GM12892 (cell line): Measurements from ENCODE around the gene FAM3D.

Experiments
- POLR2A ChIP-seq: IDR thresholded peaks from 2 replicates; pipeline ENCODE4 v1.6.1; 2011; ENCODE audit warnings: low read depth, low read length, control low read depth
- POLR2AphosphoS5 ChIP-seq: IDR thresholded peaks from 2 replicates; pipeline ENCODE4 v1.6.1; 2011; ENCODE audit warnings: low read depth, low read length, control low read depth

GRCh38 chr3:58613236-58614132 lies 53.1 kb downstream of the FAM3D start:
- no peak for TF ChIP-seq POLR2AphosphoS5
- no peak for TF ChIP-seq POLR2A
